Stimulated activated CD4-positive, alpha-beta T cell treated with anti-CD3 and anti-CD28 coated beads, Interleukin-4, amount 100 ng/mL, for 1 hour (primary cell): ENCODE measurements around the gene NOL9.
"Not testable (repeated sequence)": the region's sequence is repeated elsewhere in the genome, so short reads cannot be mapped to it uniquely, and the experiment has no call there.

Source experiments
- DNase-seq: peaks from one replicate; pipeline ENCODE4 v3.0.0-alpha.2; 2020

NOL9 gene

GRCh38 chr1:6570987-6571386, 16.7 kb upstream of the NOL9 start:
- DNase-seq: no peak

- no peak for DNase-seq
Measured at GRCh38 chr1:6570100-6570499, 15.8 kb upstream of the NOL9 start.

GRCh38 chr1:6569033-6569432, 14.7 kb upstream of the NOL9 start:
- no peak for DNase-seq

- no peak for DNase-seq
Measured at GRCh38 chr1:6560267-6560666, 6.0 kb upstream of the NOL9 start.

- not testable (repeated sequence) for DNase-seq
Measured at GRCh38 chr1:6559161-6559560, 4.8 kb upstream of the NOL9 start.

GRCh38 chr1:6557597-6557996, 3.3 kb upstream of the NOL9 start:
- no peak for DNase-seq

- no peak for DNase-seq
Measured at GRCh38 chr1:6554907-6555778, 830 bp upstream of the NOL9 start, which contains the start of gene TAS1R1. Gene TAS1R1 (plus strand): TSS chr1:6555307. CDS start chr1:6555374, 67 bp downstream.

GRCh38 chr1:6547301-6547700, 7.0 kb downstream of the NOL9 start:
- DNase-seq: no peak

- DNase-seq: no peak
Measured at GRCh38 chr1:6546326-6546725, 8.0 kb downstream of the NOL9 start.

GRCh38 chr1:6545276-6546112, 8.8 kb downstream of the NOL9 start:
- no peak for DNase-seq

GRCh38 chr1:6544831-6545230, 9.5 kb downstream of the NOL9 start:
- no peak for DNase-seq

- DNase-seq: no peak
Measured at GRCh38 chr1:6538956-6539355, 15.4 kb downstream of the NOL9 start.

- no peak for DNase-seq
Measured at GRCh38 chr1:6536291-6536690, 18.0 kb downstream of the NOL9 start.

- no peak for DNase-seq
Measured at GRCh38 chr1:6535214-6535613, 19.1 kb downstream of the NOL9 start.

- DNase-seq: no peak
Measured at GRCh38 chr1:6534248-6534822, 20.0 kb downstream of the NOL9 start.

- no peak for DNase-seq
Measured at GRCh38 chr1:6531996-6532395, 22.3 kb downstream of the NOL9 start.

- no peak for DNase-seq
Measured at GRCh38 chr1:6530504-6531160, 23.7 kb downstream of the NOL9 start.

GRCh38 chr1:6528492-6528891, 25.8 kb downstream of the NOL9 start:
- no peak for DNase-seq

- DNase-seq: no peak
Measured at GRCh38 chr1:6526316-6526715, 28.0 kb downstream of the NOL9 start.

GRCh38 chr1:6523566-6523965, 30.7 kb downstream of the NOL9 start:
- no peak for DNase-seq

- no peak for DNase-seq
Measured at GRCh38 chr1:6521536-6521935, 32.8 kb downstream of the NOL9 start.

GRCh38 chr1:6519935-6520671, 34.2 kb downstream of the NOL9 start:
- no peak for DNase-seq
